ENCODE measurements around the gene DGUOK. TPM values are rescaled to one million over a fixed set of nuclear protein-coding genes. Genes with fewer than 3 reads are reported as not detected.

DGUOK gene
- total and polyA plus RNA-seq, 2 experiments from 2014 or later = 68.4 to 287 TPM

DNA sequence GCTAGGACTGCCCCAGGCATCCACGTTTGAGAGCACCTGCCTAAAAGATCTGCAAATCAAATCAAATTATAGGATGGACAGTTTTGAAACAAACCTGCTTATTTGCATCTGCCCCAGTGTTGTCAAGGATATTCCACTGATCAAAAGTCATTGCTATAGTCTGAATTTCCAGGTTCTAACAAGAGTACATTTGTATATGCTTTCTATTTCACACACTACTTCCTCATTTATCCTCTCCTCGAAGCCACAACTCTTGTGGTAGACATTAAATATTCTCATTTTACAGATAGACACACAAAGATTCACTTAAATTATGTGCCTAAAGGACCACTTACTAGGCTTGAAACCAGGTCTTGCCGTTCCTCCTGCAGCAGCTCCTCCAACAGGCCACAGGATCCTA lies 46.2 kb downstream of the DGUOK start:
- H3K27me3 ChIP-seq (ENCODE audit: insufficient read depth) = no peaks in the 10 kb centered on the region
- ATAC-seq (no peak), DNase-seq (ENCODE audit: low spot score) (no peak)
- no peak overlapping the region for H3K4me3 ChIP-seq
- Mint-ChIP-seq H3K27me3 (ENCODE audit: insufficient read depth, low read depth, poor library complexity) (peaks cover 14% of the 10 kb centered on the region), H3K4me1 (peaks cover 23% of the 10 kb centered on the region), H3K36me3 (ENCODE audit: low read depth) (no peaks in the 10 kb centered on the region), H3K9me3 (no peaks in the 10 kb centered on the region), H3K4me3 (no peak overlapping the region), H3K27ac (no peak overlapping the region)
- no peaks in the 10 kb centered on the region for H4K20me1 ChIP-seq (replicated peaks; ENCODE audit: insufficient read depth)
- no peaks in the 10 kb centered on the region for H3K9me2 ChIP-seq (ENCODE audit: insufficient read depth)
- H3K4me2 ChIP-seq = no peak overlapping the region
- H3K79me2 ChIP-seq (replicated peaks; ENCODE audit: insufficient read depth) = no peaks in the 10 kb centered on the region
- TF ChIP-seq JUNB (IDR thresholded peaks at IDR 0.05; ENCODE audit: unreplicated experiment) (no peak), NANOG (IDR thresholded peaks at IDR 0.05; ENCODE audit: borderline replicate concordance) (no peak), POLR2AphosphoS5 (IDR thresholded peaks at IDR 0.05; ENCODE audit: low read depth) (no peak), CREB1 (CRISPR knock-in tag; IDR thresholded peaks at IDR 0.05; ENCODE audit: low read depth) (no peak), CTCF (conservative IDR thresholded peaks at IDR 0.05; ENCODE audit: low read depth in 2 of 2) (no peak), ZNF331 (CRISPR knock-in tag; IDR thresholded peaks at IDR 0.05; ENCODE audit: low read depth) (no peak), STAT1 (IDR thresholded peaks at IDR 0.05; ENCODE audit: unreplicated experiment) (no peak), ZNF114 (CRISPR knock-in tag; IDR thresholded peaks at IDR 0.05) (no peak), EZH2 (IDR thresholded peaks at IDR 0.05; ENCODE audit: low read depth, unreplicated experiment) (no peak), EZH2phosphoT487 (IDR thresholded peaks at IDR 0.05; ENCODE audit: unreplicated experiment) (no peak)
- TF ChIP-seq, protein P1, sequence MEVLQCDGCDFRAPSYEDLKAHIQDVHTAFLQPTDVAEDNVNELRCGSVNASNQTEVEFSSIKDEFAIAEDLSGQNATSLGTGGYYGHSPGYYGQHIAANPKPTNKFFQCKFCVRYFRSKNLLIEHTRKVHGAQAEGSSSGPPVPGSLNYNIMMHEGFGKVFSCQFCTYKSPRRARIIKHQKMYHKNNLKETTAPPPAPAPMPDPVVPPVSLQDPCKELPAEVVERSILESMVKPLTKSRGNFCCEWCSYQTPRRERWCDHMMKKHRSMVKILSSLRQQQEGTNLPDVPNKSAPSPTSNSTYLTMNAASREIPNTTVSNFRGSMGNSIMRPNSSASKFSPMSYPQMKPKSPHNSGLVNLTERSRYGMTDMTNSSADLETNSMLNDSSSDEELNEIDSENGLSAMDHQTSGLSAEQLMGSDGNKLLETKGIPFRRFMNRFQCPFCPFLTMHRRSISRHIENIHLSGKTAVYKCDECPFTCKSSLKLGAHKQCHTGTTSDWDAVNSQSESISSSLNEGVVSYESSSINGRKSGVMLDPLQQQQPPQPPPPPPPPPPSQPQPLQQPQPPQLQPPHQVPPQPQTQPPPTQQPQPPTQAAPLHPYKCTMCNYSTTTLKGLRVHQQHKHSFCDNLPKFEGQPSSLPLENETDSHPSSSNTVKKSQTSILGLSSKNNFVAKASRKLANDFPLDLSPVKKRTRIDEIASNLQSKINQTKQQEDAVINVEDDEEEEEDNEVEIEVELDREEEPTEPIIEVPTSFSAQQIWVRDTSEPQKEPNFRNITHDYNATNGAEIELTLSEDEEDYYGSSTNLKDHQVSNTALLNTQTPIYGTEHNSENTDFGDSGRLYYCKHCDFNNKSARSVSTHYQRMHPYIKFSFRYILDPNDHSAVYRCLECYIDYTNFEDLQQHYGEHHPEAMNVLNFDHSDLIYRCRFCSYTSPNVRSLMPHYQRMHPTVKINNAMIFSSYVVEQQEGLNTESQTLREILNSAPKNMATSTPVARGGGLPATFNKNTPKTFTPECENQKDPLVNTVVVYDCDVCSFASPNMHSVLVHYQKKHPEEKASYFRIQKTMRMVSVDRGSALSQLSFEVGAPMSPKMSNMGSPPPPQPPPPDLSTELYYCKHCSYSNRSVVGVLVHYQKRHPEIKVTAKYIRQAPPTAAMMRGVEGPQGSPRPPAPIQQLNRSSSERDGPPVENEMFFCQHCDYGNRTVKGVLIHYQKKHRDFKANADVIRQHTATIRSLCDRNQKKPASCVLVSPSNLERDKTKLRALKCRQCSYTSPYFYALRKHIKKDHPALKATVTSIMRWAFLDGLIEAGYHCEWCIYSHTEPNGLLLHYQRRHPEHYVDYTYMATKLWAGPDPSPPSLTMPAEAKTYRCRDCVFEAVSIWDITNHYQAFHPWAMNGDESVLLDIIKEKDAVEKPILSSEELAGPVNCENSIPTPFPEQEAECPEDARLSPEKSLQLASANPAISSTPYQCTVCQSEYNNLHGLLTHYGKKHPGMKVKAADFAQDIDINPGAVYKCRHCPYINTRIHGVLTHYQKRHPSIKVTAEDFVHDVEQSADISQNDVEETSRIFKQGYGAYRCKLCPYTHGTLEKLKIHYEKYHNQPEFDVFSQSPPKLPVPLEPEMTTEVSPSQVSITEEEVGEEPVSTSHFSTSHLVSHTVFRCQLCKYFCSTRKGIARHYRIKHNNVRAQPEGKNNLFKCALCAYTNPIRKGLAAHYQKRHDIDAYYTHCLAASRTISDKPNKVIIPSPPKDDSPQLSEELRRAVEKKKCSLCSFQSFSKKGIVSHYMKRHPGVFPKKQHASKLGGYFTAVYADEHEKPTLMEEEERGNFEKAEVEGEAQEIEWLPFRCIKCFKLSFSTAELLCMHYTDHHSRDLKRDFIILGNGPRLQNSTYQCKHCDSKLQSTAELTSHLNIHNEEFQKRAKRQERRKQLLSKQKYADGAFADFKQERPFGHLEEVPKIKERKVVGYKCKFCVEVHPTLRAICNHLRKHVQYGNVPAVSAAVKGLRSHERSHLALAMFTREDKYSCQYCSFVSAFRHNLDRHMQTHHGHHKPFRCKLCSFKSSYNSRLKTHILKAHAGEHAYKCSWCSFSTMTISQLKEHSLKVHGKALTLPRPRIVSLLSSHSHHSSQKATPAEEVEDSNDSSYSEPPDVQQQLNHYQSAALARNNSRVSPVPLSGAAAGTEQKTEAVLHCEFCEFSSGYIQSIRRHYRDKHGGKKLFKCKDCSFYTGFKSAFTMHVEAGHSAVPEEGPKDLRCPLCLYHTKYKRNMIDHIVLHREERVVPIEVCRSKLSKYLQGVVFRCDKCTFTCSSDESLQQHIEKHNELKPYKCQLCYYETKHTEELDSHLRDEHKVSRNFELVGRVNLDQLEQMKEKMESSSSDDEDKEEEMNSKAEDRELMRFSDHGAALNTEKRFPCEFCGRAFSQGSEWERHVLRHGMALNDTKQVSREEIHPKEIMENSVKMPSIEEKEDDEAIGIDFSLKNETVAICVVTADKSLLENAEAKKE (CRISPR knock-in tag; IDR thresholded peaks at IDR 0.05) = no peak
- TF ChIP-seq, protein P2, sequence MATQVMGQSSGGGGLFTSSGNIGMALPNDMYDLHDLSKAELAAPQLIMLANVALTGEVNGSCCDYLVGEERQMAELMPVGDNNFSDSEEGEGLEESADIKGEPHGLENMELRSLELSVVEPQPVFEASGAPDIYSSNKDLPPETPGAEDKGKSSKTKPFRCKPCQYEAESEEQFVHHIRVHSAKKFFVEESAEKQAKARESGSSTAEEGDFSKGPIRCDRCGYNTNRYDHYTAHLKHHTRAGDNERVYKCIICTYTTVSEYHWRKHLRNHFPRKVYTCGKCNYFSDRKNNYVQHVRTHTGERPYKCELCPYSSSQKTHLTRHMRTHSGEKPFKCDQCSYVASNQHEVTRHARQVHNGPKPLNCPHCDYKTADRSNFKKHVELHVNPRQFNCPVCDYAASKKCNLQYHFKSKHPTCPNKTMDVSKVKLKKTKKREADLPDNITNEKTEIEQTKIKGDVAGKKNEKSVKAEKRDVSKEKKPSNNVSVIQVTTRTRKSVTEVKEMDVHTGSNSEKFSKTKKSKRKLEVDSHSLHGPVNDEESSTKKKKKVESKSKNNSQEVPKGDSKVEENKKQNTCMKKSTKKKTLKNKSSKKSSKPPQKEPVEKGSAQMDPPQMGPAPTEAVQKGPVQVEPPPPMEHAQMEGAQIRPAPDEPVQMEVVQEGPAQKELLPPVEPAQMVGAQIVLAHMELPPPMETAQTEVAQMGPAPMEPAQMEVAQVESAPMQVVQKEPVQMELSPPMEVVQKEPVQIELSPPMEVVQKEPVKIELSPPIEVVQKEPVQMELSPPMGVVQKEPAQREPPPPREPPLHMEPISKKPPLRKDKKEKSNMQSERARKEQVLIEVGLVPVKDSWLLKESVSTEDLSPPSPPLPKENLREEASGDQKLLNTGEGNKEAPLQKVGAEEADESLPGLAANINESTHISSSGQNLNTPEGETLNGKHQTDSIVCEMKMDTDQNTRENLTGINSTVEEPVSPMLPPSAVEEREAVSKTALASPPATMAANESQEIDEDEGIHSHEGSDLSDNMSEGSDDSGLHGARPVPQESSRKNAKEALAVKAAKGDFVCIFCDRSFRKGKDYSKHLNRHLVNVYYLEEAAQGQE (IDR thresholded peaks at IDR 0.05; ENCODE audit: unreplicated experiment) = no peak
- TF ChIP-seq, protein P3, sequence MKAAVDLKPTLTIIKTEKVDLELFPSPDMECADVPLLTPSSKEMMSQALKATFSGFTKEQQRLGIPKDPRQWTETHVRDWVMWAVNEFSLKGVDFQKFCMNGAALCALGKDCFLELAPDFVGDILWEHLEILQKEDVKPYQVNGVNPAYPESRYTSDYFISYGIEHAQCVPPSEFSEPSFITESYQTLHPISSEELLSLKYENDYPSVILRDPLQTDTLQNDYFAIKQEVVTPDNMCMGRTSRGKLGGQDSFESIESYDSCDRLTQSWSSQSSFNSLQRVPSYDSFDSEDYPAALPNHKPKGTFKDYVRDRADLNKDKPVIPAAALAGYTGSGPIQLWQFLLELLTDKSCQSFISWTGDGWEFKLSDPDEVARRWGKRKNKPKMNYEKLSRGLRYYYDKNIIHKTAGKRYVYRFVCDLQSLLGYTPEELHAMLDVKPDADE (IDR thresholded peaks at IDR 0.05) = no peak
- no peaks in the 10 kb centered on the region for H3K36me3 ChIP-seq (ENCODE audit: insufficient read depth)
- no peak overlapping the region for H2AFZ ChIP-seq
- H3K4me1 ChIP-seq (ENCODE audit: insufficient read depth) = no peaks in the 10 kb centered on the region
- H3K27ac ChIP-seq (ENCODE audit: low read depth) = no peak overlapping the region
- H3F3A ChIP-seq (replicated peaks; ENCODE audit: low read depth) = no peaks in the 10 kb centered on the region

Data from GM23338 (cell line).